NB4 (cell line): ENCODE measurements around the gene PRSS1.
"Not testable (repeated sequence)": the region's sequence is repeated elsewhere in the genome, so short reads cannot be mapped to it uniquely, and the experiment has no call there.

ENCODE experiments used
- DNase-seq: peaks from one replicate; pipeline ENCODE4 v3.0.0; 2010; ENCODE audit warnings: low read depth
- H3K4me3 ChIP-seq: one replicate; pipeline ENCODE4 v1.5.1; 2011; ENCODE audit warnings: mild to moderate bottlenecking, low read depth, low read length, moderate library complexity
- MYC ChIP-seq: IDR thresholded peaks from 2 replicates; pipeline ENCODE4 v1.6.1; 2011; ENCODE audit warnings: low read depth, low read length
- POLR2A ChIP-seq: IDR thresholded peaks from 2 replicates; pipeline ENCODE4 v1.6.1; 2011; ENCODE audit warnings: mild to moderate bottlenecking; ENCODE audit not compliant: insufficient read length; ENCODE audit errors: extremely low read depth
- TF ChIP-seq, protein P1 (sequence below): IDR thresholded peaks from 2 replicates; pipeline ENCODE4 v1.6.1; 2011; ENCODE audit warnings: low read depth, low read length
- TF ChIP-seq, protein P2 (sequence below): IDR thresholded peaks from one replicate; pipeline ENCODE4 v1.5.1; 2012; ENCODE audit warnings: low read depth, low read length

The PRSS1 gene

DNA sequence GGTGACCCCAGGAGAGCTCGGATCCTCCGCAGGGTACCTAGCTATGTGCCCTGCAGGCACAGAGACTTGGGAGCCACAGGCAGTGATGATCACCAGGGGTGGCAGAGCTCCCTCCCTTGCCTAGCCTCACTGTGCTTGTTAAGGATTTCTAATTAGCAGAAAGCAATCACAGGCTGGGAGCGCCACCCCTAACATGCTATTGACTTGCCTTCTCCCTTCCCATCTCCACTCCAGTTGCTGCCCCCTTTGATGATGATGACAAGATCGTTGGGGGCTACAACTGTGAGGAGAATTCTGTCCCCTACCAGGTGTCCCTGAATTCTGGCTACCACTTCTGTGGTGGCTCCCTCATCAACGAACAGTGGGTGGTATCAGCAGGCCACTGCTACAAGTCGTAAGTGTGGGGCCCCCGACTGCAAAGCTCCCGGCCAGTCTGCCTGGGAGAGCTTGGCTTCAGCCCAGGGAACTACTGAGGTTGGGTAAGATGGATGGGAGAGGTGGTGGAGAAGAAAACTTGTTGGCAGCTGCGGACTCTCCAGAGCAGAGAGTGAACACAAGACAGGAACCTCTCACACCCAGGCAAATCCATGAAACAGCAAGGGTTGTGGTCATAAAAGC lies 1.2 kb downstream of the PRSS1 start:
- TF ChIP-seq, protein P1, sequence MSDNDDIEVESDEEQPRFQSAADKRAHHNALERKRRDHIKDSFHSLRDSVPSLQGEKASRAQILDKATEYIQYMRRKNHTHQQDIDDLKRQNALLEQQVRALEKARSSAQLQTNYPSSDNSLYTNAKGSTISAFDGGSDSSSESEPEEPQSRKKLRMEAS = no peak
- no peak for TF ChIP-seq POLR2A
- no peak for TF ChIP-seq MYC
- TF ChIP-seq, protein P2, sequence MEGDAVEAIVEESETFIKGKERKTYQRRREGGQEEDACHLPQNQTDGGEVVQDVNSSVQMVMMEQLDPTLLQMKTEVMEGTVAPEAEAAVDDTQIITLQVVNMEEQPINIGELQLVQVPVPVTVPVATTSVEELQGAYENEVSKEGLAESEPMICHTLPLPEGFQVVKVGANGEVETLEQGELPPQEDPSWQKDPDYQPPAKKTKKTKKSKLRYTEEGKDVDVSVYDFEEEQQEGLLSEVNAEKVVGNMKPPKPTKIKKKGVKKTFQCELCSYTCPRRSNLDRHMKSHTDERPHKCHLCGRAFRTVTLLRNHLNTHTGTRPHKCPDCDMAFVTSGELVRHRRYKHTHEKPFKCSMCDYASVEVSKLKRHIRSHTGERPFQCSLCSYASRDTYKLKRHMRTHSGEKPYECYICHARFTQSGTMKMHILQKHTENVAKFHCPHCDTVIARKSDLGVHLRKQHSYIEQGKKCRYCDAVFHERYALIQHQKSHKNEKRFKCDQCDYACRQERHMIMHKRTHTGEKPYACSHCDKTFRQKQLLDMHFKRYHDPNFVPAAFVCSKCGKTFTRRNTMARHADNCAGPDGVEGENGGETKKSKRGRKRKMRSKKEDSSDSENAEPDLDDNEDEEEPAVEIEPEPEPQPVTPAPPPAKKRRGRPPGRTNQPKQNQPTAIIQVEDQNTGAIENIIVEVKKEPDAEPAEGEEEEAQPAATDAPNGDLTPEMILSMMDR = no peak
- H3K4me3 ChIP-seq = no peak overlapping the region
- DNase-seq = no peak

DNA sequence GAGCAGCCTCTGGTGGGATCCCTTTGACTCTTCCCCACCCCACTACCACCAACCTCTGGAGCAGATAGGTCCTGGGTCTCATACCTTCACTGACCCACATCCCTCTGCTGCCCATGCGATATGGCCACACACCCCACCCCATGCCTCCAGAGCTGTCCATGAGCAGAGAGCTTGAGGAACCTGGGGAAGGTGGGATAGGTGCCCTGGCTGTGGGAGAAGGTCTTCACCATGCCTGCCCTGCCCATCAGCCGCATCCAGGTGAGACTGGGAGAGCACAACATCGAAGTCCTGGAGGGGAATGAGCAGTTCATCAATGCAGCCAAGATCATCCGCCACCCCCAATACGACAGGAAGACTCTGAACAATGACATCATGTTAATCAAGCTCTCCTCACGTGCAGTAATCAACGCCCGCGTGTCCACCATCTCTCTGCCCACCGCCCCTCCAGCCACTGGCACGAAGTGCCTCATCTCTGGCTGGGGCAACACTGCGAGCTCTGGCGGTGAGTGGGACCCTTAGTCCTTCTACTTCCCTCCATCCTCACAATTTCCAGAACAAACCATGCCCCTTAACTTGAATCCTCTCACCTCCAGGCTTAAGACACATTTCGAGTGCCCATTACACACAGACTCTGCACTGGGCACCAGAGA lies 2.4 kb downstream of the PRSS1 start:
- not testable (repeated sequence) for H3K4me3 ChIP-seq, DNase-seq

DNA sequence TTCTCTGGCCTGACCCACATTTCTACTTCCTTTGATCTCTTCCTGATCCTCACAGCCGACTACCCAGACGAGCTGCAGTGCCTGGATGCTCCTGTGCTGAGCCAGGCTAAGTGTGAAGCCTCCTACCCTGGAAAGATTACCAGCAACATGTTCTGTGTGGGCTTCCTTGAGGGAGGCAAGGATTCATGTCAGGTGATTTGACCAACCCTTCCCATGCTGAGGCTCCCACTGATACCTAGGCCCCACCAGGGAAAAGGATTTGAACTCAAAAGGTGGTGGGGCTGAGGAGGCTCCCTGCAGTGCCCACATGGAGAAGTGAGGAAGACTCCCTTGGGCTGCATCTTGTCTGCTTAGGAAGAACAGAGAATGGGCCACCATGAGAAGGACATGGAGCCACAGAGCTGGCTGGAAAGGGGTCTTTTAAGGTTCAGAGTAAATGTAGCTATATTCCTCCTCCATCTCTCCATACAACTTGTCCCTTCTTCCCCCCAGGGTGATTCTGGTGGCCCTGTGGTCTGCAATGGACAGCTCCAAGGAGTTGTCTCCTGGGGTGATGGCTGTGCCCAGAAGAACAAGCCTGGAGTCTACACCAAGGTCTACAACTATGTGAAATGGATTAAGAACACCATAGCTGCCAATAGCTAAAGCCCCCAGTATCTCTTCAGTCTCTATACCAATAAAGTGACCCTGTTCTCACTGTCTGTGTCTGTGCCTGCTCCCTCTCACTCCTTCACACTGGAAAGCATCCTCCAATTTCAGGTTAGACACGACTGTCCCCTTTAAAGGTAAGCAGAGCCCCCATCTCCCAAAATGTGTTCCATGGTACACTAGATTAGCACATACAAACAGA lies 3.3 kb downstream of the PRSS1 start:
- no peak for TF ChIP-seq POLR2A
- TF ChIP-seq, protein P2 = no peak
- TF ChIP-seq MYC = no peak
- TF ChIP-seq, protein P1 = no peak
- DNase-seq = no peak
- H3K4me3 ChIP-seq = no peak overlapping the region

DNA sequence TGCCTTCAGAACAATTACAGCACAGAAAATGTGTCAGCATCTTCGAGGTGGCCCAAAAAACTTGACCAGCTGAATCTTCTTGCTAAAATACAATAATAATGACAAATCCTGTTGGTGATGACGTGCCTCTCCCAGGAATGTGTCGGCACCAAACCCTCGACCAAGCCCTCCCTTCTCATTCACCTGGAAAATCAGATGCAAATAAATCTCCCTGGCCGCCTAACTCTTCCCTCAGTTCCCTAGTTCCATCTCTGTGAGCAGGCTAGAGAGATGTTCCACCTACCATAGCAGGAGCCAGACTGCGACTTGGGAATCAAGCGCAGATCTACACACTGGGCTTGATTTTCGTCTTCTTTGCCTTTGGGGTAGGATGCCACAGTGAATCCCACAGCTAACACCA lies 4.1 kb downstream of the PRSS1 start:
- H3K4me3 ChIP-seq = no peak overlapping the region
- TF ChIP-seq, protein P2 = no peak
- TF ChIP-seq POLR2A (no peak), MYC (no peak)
- TF ChIP-seq, protein P1 = no peak
- DNase-seq = no peak

DNA sequence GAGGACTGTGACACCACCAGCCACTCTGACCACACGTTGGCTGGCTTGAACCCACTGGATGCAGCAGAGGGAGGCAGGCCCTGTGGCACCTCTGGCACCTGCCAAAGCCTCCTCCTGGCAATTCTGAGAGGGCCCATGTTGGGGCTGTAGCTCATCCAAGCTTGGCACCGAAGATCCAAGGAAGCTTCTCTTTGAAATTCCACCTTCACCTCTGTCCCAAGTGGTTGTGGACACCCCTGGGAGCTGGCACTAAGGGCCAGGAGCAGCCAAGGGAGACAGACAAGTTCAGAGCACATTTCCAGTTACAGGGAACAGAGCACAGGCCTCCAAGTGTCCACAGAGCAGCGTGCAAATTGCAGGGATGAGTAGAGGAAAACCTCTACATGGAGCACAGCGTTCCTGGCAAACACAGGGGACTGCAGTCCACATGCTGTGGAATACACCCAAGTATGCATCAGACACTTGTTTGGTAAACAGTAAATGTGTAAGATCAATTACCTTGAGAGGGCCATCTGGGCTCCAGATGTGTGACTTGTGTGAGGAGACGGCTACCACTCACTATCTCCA lies 4.7 kb downstream of the PRSS1 start:
- not testable (repeated sequence) for H3K4me3 ChIP-seq, DNase-seq

DNA sequence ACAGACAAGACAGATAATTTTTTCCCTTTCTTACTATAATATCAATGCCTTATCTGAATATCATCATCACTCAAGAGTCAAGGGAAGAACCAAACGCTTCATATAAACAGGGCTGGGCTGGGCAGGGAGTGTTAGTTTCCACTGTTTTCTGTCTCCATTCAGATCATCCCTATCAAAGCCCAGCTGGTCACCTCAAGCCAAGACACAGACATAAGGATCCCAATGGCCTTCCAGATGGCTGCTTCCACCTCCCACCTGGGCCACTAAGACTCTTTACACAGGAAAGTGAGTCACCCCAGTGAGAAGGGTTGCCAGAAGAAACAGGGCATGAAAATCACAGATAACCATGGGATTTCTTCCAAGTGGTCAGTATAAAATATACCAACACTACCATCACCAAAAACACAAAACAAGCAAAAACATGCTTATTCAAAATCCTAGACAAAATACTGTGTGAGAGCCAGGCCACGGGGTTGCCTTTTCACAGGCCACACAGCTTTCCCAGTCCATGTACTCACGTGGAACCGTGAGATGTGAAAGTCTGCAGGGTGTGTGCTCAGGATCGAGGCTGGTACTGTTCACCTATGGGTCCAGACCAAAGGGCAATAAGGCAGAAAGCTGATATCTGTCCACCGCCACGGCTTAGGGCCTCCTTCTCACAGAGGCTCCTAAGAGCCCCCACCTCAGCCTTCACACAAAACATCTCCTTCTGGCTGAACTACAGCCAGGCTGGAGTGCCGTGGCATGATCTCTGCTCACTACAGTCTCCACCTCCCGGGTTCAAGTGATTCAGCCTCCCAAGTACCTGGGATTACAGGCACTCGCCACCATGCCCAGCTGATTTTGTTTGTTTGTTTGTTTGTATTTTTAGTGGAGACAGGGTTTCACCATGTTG lies 5.7 kb downstream of the PRSS1 start:
- DNase-seq = no peak
- no peak overlapping the region for H3K4me3 ChIP-seq
- TF ChIP-seq MYC = no peak
- TF ChIP-seq, protein P1 = no peak

DNA sequence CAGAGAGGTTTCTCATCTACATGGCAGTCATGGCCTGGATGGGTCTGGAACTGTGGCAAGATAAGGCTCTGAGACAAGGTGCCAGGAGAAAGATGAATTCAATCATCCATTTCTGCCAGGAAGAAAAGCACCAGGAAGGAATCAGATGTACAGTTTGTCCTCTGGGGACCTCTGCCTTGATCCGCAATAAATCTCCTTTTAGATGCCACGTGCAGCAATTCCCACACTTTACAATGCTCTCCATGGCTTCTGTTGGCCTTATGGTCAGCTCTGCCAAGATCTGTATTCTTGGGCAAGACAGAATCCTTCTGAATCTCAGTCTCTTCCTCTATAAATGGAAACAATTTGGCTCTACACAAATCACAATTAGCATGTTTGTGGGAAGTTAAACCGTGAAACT lies 9.0 kb downstream of the PRSS1 start:
- not testable (repeated sequence) for DNase-seq, H3K4me3 ChIP-seq
